HG03159 (cell line): ENCODE data around the gene PPP1R8.
"Not testable (repeated sequence)": the region's sequence is repeated elsewhere in the genome, so short reads cannot be mapped to it uniquely, and the experiment has no call there.

ENCODE experiments used
- ATAC-seq: cut with Tn5 transposase; IDR thresholded peaks from one replicate; pipeline ENCODE4 v1.9.1; 2021; ENCODE audit warnings: mild to moderate bottlenecking, moderate library complexity; ENCODE audit not compliant: unreplicated experiment

The PPP1R8 gene

DNA sequence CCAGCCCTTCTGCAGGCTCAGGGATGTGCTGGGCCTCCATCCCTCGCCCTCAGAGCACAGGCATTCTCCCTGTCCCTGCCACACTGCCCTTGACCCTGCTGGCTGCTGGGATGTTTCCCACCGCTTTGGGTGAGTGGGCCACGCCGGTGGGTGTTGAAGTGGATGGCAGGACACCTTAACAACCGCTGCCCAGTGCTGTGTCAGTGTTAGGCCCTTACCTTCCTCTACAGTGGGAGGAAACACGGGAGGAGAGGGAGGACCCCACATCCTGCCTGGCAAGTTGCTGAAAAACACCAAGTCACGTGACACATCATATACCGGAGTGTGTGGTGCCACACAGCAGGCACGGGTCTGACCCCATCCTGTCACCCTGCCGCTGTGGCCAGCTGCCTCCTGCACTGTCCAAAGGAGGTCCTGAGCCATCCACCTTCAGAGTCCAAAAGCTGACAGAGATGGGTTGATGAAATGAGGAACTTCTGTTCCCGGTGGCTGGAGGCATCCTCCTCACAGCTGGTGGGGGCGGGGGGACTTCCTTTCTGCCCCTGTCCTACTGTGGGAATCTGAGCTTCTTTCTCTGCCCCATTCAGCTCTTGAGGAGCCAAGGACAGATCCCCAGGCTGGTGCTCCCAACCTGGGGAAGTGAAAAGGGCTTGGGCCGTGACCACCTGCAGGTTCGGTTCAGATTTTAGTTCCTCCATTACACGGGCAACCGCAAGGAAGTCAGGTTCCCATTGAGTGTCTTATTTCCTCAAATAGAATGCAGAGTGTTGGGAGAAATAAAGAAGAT is 38.5 kb downstream of the PPP1R8 start:
- ATAC-seq = no peak

DNA sequence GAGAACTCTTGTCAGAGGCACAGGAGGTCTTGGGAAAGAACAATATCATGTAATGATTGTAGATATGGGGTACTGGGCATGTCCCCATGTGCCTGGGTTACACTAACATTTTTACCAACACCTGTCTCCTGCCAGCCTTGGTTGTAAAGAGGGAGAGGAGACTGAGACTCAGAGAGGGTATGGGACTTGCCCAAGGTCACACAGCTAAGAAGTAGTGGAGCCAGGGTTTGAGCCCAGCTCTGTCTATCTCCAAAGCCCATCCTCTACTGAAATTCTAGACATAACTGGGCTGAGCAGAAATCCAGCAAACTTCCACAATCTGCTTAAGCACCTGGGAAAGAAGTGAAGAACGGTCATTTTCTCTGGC is 39.1 kb downstream of the PPP1R8 start:
- ATAC-seq = no peak

DNA sequence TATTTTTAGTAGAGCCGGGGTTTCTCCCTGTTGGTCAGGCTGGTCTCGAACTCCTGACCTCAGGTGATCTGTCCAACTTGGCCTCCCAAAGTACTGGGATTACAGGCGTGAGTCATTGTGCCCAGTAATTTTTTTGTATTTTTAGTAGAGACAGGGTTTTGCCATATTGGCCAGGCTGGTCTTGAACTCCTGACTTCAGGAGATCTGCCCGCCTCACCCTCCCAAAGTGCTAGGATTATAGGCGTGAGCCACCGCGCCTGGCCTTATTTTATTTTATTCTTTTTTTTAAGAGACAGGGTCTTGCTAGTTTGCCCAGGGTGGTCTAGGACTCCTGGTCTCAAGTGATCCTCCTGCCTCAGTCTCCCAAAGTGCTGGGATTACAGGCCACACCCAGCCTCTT is 40.5 kb downstream of the PPP1R8 start:
- ATAC-seq = not testable (repeated sequence)

DNA sequence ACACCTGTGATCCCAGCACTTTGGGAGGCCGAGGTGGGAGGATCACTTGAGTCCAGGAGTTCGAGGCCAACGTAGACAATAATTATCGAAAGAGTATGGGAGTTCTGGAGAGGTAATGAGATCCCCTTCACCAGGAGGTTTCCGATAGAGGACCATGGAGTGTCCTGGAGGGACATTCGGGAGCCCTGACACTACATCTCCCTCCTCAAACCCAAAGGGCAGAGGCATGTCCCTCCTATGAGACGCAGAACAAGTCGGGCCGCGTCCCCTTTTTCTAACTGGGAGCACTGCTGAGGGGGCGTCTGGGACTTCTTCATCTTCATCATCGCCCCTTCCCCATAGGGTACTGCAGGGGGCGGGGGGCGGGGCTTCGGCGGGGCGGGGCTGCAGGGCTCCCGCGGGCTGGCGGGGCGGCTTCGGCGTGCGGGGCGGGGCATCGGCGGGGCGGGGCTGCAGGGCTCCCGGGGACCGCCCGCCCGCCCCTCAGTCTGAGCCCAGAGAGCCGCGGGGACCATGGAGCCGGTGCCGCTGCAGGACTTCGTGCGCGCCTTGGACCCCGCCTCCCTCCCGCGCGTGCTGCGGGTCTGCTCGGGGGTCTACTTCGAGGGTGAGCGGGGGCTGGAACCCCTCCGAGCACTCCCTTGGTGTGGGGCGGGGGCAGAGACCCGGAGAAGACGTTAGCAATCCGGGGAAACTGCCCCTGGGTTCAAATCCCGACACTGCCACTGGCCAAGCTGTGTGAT is 41.6 kb downstream of the PPP1R8 start, which contains the start of gene THEMIS2:
Gene THEMIS2 (plus strand): TSS at position 486 of the 743 bp plus-strand sequence. CDS start 28 bp downstream, at position 514.
- no peak for ATAC-seq

DNA sequence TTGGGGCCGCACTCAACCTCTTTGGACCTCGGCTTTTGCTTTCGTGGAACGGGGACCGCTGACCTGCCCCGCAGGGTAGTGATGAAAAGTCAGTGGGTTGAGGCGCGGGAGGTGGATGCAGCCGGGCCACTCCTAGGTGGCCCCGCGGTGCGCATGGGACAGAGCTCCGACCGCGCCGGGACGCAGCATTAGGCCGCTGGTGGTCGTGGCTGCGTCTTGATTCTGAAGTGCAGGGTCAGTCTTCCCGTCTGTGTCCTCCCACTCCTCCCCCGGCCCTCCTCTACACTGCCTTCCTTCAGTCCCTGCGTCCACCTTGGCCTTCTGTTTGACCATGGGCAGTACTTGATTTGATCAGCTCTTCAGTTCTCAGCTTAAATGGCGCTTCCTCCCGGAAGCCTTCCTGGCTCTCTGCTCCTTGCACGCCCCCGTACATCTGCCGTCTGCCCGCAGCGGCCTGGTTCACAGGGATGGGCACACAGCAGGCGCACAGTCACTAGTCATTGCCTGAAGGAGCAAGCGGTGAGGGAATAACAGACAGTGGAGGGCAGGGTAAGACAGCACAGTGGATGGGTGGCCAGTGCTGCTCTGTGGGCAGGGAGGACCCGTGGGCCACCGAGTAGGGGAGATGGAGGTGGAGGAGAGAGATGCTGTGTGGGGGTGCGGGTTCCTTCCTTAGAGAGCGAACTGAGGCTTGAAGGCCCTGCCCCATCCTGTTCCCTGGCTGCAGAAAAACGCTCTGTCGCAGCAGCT is 42.4 kb downstream of the PPP1R8 start:
- no peak for ATAC-seq

DNA sequence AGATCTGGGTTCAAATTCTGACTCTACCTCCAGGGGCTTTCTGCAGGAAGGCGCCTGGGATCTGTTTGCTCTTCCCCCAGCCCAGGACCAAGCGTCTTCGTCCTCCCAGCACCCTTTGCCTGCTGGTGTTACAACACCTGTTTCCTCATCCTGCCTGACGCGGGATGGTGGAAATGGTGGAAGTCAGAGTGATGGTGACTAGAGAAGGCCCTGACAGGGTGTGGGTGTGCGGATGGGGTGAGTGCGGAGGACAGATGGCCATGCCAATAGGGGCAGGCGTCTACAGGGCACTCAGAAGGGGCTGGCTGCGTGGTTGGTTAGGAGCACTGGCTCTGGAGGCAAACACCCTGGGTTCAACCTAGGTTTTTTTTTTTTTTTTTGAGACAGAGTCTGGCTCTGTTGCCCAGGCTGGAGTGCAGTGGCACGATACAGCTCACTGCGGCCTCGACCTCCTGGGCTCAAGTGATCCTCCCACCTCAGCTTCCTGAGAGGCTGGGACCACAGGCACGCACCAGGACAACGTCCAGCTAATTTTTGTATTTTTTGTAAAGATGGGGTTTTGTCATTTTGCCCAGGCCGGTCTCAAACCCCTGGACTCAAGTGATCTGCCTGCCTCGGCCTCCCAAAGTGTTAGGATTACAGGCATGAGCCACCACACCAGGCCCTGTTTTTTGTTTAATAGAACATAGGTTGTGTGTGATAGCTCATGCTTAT is 43.2 kb downstream of the PPP1R8 start:
- ATAC-seq = no peak

DNA sequence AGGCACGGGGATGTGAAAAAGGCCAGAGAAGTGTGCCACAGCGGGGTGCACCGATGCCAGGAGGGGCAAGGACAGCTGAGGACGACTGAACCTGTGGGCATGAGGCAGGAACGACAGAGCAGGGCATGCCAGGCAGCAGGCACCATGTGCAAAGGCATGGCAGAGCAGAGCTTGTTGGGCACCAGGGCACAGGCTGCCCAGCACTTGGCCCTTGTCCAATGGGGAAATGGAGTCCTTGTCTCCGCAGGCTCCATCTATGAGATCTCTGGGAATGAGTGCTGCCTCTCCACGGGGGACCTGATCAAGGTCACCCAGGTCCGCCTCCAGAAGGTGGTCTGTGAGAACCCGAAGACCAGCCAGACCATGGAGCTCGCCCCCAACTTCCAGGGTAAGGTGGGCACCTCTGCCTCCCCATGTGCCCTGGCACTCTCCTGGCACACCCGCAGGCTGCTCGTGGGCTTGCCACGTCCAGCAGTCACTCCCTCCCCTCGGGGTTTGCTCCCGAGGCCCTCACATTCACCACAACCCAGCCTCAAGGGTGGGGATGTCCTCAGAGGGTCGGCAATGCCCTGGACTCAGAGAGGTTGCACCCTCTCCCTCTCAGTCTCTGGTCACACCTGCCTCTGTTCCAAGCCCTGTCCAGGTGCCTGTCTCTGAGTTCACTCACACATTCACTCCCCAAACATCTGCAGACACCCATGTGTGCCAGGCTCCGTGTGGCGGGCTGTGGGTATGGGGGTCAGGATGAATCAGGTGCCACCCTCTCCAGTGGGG is 45.9 kb downstream of the PPP1R8 start:
- ATAC-seq = no peak

DNA sequence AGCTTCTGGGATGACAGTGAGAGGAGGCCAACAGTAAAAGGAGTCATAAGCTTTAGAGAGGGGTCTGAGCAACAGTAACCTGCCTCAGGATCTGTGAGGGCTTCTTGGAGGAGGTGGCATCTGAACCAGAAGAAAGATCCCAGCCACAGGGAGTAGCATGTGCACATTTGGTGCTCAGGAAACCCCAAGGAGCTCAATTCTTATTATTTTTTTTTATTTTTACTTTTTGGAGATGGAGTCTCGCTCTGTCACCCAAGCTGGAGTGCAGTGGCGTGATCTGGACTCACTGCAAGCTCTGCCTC is 46.5 kb downstream of the PPP1R8 start:
- no peak for ATAC-seq

DNA sequence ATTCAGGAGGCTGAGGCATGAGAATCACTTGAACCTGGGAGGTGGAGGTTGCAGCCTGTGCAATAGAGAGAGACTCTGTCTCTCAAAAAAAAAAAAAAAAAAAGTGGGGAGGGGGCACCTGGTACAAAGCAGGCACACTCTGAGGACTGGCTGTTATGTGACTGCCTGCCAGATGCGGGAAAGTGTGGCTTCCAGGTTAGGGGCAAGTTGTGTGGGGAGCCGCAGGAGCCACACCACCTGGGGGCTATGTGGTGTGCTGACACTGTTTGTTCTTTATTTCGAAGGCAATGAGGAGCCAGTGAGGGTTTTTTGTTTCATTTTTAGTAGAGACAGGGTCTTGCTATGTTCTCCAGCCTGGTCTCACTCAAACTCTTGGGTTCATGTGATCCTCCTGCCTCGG is 47.5 kb downstream of the PPP1R8 start:
- ATAC-seq = no peak

DNA sequence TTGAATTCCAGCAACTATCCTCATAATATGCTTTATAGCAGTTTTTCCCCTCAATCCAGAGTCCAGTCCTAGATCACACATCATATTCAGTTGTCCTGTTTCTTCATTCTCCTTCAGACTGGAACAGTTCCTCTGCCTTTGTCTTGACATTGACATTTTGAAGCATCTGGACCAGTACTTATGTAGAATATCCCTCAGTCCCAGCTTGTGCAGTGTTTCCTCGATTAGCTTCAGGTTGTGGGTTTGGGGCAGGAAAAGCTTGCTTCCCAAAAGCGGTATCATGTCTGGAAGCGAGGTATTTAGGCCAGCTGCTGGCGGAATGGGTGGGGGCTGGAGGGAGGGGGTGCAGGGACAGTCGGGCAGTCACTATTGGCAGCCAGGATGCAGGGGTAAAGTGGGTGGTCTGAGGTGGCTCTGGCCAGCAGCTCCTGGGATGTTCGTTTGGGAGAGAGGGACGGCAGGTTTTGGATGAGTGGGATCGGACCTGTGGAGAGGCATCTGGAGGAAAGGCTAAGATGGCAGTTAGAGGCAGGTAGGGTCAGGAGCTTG is 48.3 kb downstream of the PPP1R8 start:
- no peak for ATAC-seq

DNA sequence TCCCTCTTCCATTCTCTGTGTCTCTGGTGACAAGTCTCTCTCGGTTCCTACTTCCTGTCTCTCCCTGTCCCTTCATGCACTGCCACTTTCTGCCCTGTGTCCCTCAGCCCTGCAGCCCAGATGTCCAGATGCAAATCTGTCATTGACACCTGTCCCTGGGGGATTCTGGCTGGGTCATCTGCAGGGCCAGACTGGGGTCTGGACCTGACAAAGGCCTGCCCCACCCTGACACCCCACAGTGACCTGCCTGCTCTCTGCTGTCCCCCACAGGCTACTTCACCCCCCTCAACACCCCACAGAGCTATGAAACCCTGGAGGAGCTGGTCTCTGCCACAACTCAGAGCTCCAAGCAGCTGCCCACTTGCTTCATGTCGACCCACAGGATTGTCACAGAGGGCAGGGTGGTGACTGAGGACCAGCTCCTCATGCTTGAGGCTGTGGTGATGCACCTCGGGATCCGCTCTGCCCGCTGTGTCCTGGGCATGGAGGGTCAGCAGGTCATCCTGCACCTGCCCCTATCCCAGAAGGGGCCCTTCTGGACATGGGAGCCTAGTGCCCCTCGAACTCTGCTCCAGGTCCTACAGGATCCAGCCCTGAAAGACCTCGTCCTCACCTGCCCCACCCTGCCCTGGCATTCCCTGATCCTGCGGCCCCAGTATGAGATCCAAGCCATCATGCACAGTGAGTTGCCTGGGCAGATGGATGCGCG is 48.9 kb downstream of the PPP1R8 start:
- no peak for ATAC-seq

DNA sequence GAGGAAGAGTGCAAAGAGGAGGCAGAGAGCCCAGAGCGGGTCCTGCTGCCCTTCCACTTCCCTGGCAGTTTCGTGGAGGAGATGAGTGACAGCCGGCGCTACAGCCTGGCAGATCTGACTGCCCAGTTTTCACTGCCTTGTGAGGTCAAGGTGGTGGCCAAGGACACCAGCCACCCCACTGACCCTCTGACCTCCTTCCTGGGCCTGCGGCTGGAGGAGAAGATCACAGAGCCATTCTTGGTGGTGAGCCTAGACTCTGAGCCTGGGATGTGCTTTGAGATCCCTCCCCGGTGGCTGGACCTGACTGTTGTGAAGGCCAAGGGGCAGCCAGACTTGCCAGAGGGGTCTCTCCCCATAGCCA is 51.9 kb downstream of the PPP1R8 start:
- ATAC-seq = no peak

DNA sequence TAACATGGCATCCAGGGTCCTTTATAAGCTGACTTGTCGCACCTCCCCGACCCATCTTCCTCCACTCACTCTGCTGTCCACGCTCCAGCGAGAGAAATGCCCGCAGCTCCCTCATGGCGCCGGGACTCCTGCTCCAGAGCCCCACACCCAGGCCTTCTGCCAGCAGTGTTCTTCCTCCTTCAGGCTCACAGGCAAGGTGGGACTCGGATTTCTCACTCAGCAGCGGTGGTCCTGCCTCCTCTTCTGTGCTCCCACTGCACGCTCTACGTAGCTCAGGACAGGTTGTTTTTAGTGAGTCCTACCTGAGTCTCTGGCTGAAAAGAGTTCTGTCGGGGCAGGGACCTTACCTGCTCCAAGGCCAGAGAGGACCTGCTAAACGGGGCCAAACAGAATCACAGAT is 53.0 kb downstream of the PPP1R8 start:
- ATAC-seq = no peak

DNA sequence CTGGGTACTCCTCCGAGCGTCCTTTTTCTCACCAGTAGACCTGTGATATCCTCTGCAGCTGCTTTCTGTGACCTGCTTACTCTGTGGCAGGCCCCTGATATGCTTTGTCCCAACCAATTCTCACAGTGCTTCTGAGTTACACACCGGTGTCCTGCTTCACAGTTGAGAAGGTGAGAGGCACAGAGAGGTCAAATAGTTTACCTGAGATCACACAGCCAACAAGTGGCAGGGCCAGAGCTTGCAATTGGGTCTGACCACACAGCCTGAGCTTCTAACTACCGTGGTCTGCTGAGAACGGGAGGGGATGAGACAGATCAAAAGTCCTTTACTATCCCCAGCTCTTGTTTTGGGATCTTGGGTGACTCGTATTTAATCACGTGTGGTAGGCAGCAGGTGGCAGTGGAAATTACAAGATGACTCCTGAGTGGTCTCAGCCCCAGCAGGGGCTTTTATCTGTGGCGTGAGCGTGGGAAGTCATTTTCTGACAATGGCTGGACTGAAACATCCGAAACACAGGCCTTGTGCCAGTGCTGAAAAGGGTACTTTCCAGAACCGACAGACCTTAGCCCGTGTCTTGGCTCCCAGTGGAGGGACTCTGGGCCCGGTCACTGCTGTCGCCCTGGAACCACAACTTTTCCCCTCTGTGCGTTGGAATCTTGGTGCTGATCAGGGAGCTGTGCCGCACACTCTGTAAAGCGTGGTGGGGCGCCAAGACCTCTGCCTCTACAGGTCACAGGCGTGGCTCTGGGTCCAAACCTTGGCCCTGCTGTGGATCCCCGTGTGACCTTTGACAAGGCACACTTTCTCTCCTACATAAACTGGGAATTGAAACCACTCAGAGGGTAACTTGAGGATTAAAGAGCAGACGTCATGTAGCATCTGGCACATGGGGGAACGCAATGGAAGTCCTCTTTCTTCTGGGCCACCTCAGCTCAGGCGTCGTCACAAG is 53.7 kb downstream of the PPP1R8 start:
- ATAC-seq = no peak

DNA sequence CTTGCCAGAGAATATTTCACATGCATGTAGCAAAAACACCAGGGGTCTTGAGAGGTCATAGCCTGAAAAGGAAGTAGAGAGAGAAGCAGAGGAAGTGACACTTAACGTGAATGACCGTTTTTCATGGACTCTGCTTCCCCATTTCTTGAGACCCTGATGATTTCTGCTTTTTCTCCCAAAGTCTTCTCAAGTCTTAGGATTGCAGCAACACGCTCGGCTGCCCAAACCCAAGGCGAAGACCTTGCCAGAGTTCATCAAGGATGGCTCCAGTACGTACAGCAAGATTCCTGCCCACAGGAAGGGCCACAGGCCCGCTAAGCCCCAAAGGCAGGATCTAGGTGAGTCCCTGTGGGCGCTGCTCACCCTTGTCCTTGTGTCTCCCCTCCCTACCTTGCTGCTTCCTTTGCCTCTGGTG is 54.5 kb downstream of the PPP1R8 start:
- ATAC-seq = no peak

DNA sequence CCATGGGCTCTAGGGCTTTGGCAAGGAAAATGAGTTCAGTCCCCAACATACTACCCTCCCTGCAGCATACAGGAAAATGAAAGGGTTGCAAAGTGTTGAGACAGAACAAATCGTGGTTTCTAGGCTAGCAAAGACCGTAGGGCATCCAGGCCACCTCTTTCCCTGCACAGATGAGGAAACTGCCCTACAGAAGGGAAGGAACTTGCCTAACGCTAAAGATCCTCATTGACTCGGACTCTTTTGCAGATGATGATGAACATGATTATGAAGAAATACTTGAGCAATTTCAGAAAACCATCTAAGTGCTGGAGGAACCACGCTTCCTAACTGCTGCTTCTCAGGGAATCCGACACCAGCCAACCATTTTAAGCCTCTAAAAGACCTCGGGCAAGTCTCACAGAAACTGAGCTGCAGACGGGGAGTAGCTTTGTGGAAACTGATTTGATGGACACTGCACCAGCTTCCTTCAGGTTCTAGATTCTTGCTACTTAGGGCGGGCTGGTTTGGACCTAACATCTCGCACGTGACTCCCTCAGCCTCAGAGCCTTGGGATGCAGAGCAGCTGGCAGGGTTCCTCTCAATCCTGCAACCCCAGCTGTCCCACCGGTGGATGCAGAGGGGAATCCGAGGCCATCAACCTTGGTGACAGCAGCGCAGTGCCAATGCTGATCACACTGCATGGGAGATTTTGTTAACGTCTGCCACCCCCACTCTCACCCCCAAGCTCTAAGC is 55.2 kb downstream of the PPP1R8 start:
- ATAC-seq = no peak

DNA sequence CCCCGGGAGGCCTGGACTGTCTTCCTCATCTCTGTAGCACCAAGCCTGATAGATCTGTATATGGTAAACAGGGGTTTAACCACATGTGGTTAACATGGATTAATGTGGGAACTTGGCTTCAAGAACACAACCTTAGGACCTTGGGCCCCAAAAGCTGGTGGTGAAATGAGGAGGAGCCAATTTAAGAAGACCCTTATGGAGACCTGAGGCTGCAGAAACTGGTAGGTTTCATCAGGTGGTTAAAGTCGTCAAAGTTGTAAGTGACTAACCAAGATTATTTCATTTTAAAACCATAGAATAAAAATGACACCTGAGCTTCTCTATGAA is 55.7 kb downstream of the PPP1R8 start:
- no peak for ATAC-seq

DNA sequence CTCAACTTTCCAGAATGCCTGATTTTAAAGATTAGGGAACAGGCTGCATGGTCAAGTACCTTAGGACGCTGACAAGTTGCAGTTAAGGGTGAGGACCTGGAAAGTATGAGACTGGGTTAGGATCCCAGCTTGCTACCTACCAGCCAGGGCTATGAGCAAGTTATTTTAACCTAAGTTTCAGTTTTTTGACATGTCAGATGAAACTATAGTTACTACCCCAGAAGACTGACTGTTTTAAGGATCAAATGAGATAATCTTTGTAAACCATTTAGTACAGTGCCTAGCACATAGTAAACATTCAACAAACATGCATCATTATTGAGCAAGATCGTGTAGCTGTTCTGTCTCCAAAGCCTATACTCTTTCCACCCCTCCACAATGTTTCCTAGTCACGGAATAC is 56.2 kb downstream of the PPP1R8 start:
- ATAC-seq = no peak
